Measurements from ENCODE around the gene VAMP1.

Gene VAMP1

DNA sequence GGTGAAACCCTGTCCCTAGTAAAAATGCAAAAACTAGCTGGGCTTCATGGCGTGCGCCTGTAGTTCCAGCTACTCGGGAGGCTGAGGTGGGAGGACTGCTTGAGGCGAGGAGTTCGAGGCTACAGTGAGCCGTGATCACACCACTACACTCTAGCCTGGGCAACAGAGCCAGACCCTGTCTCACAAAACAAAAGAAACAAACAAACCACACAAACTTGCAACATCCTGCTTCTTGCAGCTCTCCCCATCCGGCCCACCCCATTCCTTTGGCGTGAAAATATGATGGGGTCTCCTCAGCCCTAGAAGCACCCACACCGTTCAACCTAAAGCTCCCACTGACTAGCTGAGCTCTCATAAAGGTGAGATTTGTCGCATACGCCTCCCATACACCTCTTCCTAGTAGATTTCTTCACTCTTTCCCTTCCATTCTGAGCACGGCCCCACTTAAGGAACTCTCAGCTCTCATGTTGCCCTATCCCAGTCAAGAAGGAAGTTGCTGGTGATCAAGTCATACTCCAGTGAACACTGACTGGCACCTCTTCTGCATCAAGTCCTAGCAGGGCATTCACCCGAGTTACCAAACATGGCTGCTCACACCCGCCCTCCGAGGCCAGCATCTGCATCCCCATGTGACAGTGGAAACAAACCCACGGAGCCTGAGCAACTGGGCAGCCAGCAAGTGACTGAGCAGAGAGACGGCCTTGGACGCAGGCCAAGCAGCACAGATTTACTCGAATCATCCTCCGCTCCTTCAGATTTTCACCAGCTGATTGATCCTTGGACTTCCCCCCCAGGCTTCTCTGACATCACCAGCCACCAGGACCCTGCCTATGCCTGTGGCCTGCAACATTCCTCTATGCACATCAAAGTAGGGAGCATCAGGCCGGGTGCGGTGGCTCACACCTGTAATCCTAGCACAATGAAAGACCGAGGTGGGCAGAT is 44.6 kb downstream of the VAMP1 start:
- DNase-seq (ENCODE audit: low read depth in 2 of 2): no peak

DNA sequence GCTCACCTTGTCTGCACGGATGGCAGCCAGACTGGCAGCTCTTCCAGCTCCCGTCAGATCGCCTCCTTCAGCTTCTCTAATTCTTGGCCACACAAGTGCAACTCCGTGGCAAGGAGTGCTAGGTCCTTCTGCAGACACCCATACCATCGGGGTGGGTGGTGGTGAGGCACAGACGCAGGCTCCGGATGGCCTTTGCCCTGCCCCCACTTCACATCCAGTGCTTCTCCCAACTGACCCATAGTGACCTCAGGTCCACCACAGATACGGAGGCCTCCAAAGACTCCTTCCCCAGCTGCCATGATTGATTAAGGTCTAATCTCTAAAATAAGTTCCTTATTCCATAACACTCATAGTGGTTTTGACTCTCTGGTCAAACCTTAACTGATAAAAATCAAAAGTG is 45.6 kb downstream of the VAMP1 start:
- DNase-seq (ENCODE audit: low read depth in 2 of 2): no peak

DNA sequence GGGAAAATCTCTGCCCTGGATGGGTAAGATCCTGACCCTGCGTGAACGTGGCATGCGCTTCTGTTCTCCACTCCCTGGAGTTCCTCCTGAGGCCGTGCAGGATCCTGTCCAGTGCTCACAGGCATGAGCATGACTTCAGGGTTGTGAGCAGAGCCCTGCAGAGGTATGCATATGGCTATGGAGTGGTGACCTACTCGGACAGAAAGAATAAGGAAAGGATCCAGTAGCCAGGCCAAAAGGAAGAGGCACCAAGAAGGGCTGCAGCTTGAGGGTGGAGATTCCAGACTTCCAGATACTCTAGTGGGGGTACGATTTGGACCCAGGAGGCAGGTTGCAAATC is 46.5 kb downstream of the VAMP1 start:
- no peak for DNase-seq (ENCODE audit: low read depth in 2 of 2)

DNA sequence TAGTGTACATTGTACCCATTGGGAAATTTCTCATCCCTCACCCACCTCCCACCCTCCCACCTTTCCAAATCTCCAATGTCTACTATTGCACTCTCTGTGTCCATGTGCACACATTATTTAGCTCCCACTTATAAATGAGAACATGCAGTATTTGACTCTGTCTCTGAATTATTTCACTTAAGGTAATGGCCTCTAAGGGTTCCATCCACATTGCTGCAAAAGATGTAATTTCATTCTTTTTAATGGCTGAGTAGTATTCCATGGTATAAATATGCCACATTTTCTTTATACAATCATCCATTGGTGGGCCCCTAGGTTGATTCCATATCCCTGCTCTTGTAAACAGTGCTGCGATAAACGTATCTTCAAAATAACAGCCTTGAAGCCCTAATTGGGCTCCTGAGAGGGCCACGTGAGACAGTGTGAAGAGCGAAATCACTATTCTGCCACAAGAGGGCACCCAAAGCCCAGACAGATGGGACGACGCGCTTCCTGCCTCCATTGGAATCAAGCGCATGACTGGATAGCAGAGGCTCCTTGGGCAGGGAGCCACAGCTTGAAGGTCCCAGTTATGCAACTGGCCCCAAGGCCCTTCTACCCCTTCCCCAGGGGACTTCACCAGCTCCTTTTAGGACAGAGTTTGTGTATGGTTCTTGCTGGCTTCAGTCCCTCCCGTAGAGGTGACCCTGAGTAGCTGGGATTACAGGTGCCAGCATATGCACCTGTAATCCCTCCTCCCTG is 47.0 kb downstream of the VAMP1 start:
- DNase-seq (ENCODE audit: low read depth in 2 of 2): peak in 1 of 2 donors; percentile 57

DNA sequence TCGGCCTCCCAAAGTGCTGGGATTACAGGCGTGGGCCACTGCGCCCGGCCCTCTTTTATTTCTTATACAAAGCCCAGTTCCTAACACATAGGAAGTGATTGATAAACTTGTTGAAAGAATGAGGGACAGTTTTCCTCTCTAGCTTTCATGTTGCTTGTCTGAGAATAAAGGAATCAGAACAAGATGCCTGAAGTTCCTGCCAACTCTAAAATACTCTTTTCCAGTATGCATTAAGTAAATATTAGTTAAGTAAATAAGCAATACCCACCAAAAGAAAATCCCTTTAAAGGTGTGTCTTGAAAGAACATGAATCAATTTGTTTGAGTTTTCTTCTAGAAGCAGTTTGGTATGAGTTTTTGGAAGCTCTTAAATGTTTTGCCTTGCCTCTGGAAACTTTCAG is 50.1 kb downstream of the VAMP1 start:
- no peak for DNase-seq (ENCODE audit: low read depth in 2 of 2)

DNA sequence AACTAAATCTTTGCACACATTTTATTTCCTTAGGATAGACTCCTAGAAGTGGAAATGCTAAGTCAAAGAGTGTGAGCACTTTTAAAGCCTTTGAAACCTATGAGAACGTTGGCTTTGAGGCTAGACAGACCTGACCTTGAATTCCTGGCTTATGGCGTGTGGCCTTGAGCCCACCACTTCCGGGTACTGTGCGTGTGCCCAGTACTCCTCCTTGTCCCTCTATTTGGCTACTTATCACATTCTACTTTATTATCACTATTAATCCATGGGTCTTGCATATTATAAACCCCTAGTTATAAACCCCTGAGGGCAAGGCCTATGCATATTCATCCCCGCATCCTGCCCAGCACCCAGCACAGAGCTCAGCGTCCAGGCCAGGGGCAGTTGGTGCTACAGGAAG is 51.7 kb downstream of the VAMP1 start:
- no peak for DNase-seq (ENCODE audit: low read depth in 2 of 2)

DNA sequence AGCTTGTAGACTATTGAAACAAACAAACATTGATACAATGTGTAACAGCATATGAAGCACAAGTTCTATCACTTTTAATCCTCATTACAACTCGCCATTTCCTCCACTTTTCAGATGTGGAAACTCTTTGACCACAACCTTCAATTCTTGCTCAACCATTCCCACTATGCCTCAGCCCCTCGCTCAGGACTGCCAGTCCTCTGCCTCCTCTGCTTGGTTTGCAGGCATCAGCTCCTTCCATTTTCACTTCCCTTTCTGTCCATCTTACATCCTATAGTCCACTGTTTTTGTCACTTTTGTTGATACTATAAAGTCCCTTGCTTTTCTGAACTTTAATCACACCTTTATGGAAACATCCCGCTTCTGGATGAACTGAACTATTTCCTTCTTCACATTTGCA is 53.9 kb downstream of the VAMP1 start:
- no peak for DNase-seq (ENCODE audit: low read depth in 2 of 2)
